HFF-Myc (cell line): ENCODE results near the gene SERPINE2.
A peak's percentile ranks its signal among the peaks of the same experiment; 100 is the strongest.

Source experiments
- DNase-seq: peaks from one replicate; pipeline ENCODE4 v3.0.0-alpha.2; 2011; ENCODE audit warnings: low read depth; ENCODE audit errors: extremely low read depth
- H3K4me3 ChIP-seq: replicated peaks from 2 replicates; pipeline ENCODE4 v1.5.1; 2011; ENCODE audit warnings: low read depth, mild to moderate bottlenecking, control low read depth, low read length
- CTCF ChIP-seq: IDR thresholded peaks from 2 replicates; pipeline ENCODE4 v1.5.1; 2012; ENCODE audit warnings: mild to moderate bottlenecking, low read depth, low read length, control low read depth; ENCODE audit errors: missing control alignments

Gene SERPINE2

GRCh38 chr2:223972656-223973102 lies 66.4 kb downstream of the SERPINE2 start:
- DNase-seq: no peak
- no peak for TF ChIP-seq CTCF
- no peak overlapping the region for H3K4me3 ChIP-seq

GRCh38 chr2:223971731-223972130 lies 67.4 kb downstream of the SERPINE2 start:
- DNase-seq: no peak

GRCh38 chr2:223970343-223971128 lies 68.5 kb downstream of the SERPINE2 start:
- H3K4me3 ChIP-seq: no peak overlapping the region
- peak; percentile 50 for DNase-seq
- peak; percentile 79 for TF ChIP-seq CTCF

More at GRCh38 chr2:223971731-223972130, 67.4 kb downstream of the SERPINE2 start:
- no peak for TF ChIP-seq CTCF
- H3K4me3 ChIP-seq: no peak overlapping the region

- TF ChIP-seq CTCF: no peak
- no peak for DNase-seq
- no peak overlapping the region for H3K4me3 ChIP-seq
These were observed 69.2 kb downstream of the SERPINE2 start for GRCh38 chr2:223969856-223970255.

- DNase-seq: no peak
- no peak overlapping the region for H3K4me3 ChIP-seq
- no peak for TF ChIP-seq CTCF
These were observed 69.8 kb downstream of the SERPINE2 start for GRCh38 chr2:223969315-223969714.

GRCh38 chr2:223967981-223968380 lies 71.1 kb downstream of the SERPINE2 start:
- DNase-seq: no peak
- TF ChIP-seq CTCF: no peak
- H3K4me3 ChIP-seq: no peak overlapping the region
